Measurements from ENCODE around the gene DGKQ.

Gene DGKQ

DNA sequence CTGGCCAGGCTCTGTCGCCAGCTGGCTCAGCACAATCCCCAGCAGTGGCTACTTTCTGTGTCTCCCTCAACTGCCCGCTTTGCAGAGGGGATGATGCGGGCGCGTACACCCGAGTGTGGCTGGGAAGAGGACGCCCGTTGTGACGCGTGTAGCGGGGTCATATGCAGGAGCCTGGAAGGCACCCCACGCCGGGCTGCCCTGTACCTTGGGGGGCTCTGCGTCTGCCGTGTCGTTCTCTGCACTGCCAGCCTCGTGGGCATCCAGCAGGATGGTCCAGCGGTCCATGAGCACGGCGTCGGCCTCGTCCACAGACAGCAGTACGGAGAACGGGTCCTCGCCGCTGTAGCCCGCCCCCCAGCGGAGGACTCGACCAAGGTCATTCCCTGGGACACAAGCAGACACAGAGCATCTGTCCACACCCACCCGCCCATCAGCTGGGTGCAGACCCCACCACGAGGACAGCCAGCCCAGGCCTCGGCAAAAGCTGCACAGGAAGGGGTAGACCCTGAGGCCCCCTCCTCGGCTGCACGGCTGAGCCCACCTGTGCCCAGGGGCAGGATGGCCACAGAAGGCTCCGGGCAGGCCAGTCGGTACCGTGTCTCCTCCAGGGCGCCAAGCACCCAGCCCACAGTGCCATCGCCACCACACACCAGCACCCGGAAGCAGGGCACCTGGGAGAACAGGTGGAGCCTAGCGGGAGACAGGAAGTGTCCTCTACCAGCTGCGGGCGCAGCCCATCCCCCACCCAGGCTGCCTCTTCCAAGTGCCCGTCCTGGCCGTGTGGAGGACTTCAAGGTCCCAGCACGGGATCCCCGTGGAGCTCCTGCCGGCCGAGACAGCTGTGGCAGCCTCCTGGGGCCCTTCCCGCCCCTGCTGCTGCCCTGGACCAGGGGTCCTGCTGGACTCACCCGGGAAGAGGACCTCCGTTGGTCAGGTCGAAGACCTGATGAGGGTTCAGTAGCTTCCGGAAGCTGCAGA lies 10.8 kb downstream of the DGKQ start:
- H4K8ac ChIP-seq (ENCODE audit: low read length), result no peak overlapping the region
- H2BK12ac ChIP-seq (ENCODE audit: low read length in 2 of 2), result no peak overlapping the region
- DNase-seq, result no peak
- H3K79me1 ChIP-seq (replicated peaks; ENCODE audit: low read length, poor library complexity, severe bottlenecking), result no peaks in the 10 kb centered on the region
- no peak overlapping the region for H3K27ac ChIP-seq (ENCODE audit: low read length, poor library complexity, severe bottlenecking)
- no peak overlapping the region for H2AK5ac ChIP-seq (ENCODE audit: low read length, severe bottlenecking)
- H3K36me3 ChIP-seq (ENCODE audit: control insufficient read depth in 1 of 2, insufficient read depth in 2 of 2, low read depth in 1 of 2, low read length in 2 of 2), result peaks cover 75 to 100% of the 10 kb centered on the region in 2 experiments
- no peak overlapping the region for H3K14ac ChIP-seq (ENCODE audit: low read length in 2 of 2)
- no peak overlapping the region for H3K4ac ChIP-seq (ENCODE audit: low read depth in 1 of 2, low read length in 2 of 2)
- no peak overlapping the region for H3K9ac ChIP-seq (ENCODE audit: low read length)
- no peak overlapping the region for H2BK15ac ChIP-seq (ENCODE audit: low read depth, poor library complexity, severe bottlenecking)
- H3K27me3 ChIP-seq (ENCODE audit: control insufficient read depth in 1 of 2, insufficient read depth in 1 of 2, low read length in 2 of 2), result no peaks in the 10 kb centered on the region
- no peak overlapping the region for H2BK5ac ChIP-seq (ENCODE audit: low read depth, low read length, poor library complexity, severe bottlenecking)
- no peak overlapping the region for H3K18ac ChIP-seq (ENCODE audit: low read depth in 1 of 2, low read length in 2 of 2)
- H3K23ac ChIP-seq (ENCODE audit: low read length in 2 of 2), result no peak overlapping the region
- no peaks in the 10 kb centered on the region for H3K9me3 ChIP-seq (ENCODE audit: control insufficient read depth, low read length)
- H2AFZ ChIP-seq (ENCODE audit: low read depth, low read length), result no peak overlapping the region
- peaks cover 15% of the 10 kb centered on the region for H3K4me1 ChIP-seq (ENCODE audit: control insufficient read depth, insufficient read depth, low read depth, low read length)
- H2BK120ac ChIP-seq (ENCODE audit: low read depth, low read length), result no peak overlapping the region
- H3K4me3 ChIP-seq (ENCODE audit: insufficient read depth in 1 of 2, low read depth in 1 of 2, low read length in 2 of 2), result no peak overlapping the region
- WGBS, result 96% methylated on average over 54 of the region's 54 CpGs
- no peak overlapping the region for H3K4me2 ChIP-seq (ENCODE audit: low read length, poor library complexity, severe bottlenecking)
- H4K91ac ChIP-seq (ENCODE audit: low read length), result no peak overlapping the region

DNA sequence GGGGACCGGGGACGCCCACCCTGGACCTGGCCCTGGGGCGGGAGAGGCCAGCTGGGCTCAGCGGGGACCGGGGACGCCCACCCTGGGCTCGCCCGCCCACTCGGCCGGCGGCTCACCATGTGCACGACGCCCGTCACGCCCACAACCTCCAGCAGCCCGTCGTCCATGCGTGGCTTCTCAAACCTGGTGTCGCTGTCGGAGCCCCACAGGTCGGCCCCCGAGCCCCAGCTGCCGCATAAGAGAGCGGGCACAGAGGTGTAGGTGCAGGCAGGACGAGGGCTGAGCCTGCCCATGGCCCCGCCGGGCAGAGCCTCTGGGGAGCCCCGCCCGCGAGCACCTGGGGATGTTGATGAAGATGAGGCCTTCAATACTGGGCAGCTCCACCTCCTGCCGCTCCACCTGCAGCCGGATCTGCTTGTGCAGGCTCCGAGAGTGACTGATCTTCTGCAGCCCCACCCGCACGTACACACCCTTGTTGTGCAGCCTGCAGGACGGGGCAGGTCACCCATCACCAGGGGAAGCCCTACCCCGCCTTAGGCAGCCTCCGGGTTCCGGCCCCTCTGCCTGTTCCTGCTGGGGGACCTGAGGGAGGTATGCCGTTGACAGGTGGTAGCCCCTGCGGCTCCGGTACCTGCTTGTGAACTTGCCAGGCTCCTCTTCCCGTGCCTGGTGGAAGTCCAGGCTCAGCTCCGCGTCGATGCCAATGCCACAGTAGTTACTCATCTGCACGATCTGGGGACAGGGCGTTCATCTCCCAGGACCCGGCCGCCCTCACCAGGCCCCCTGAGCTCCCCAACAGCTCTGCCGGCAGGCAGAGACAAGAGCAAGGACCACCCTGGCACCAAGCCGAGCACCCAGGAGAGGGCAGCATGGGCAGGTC lies 11.8 kb downstream of the DGKQ start:
- Histone ChIP-seq H2BK5ac (ENCODE audit: low read depth, low read length, poor library complexity, severe bottlenecking) (no peak overlapping the region), H3K4me1 (ENCODE audit: control insufficient read depth, insufficient read depth, low read depth, low read length) (peaks cover 11% of the 10 kb centered on the region), H3K4me3 (ENCODE audit: insufficient read depth in 1 of 2, low read depth in 1 of 2, low read length in 2 of 2) (no peak overlapping the region), H3K4me2 (ENCODE audit: low read length, poor library complexity, severe bottlenecking) (no peak overlapping the region), H2AK5ac (ENCODE audit: low read length, severe bottlenecking) (no peak overlapping the region), H3K27me3 (ENCODE audit: control insufficient read depth in 1 of 2, insufficient read depth in 1 of 2, low read length in 2 of 2) (no peaks in the 10 kb centered on the region), H2BK120ac (ENCODE audit: low read depth, low read length) (no peak overlapping the region), H3K79me1 (replicated peaks; ENCODE audit: low read length, poor library complexity, severe bottlenecking) (no peaks in the 10 kb centered on the region), H3K14ac (ENCODE audit: low read length in 2 of 2) (no peak overlapping the region), H3K36me3 (ENCODE audit: control insufficient read depth in 1 of 2, insufficient read depth in 2 of 2, low read depth in 1 of 2, low read length in 2 of 2) (peaks cover 71 to 99% of the 10 kb centered on the region in 2 experiments), H3K4ac (ENCODE audit: low read depth in 1 of 2, low read length in 2 of 2) (no peak overlapping the region), H4K8ac (ENCODE audit: low read length) (no peak overlapping the region), H3K9ac (ENCODE audit: low read length) (no peak overlapping the region), H2BK15ac (ENCODE audit: low read depth, poor library complexity, severe bottlenecking) (no peak overlapping the region), H4K91ac (ENCODE audit: low read length) (no peak overlapping the region), H2BK12ac (ENCODE audit: low read length in 2 of 2) (no peak overlapping the region), H3K9me3 (ENCODE audit: control insufficient read depth, low read length) (no peaks in the 10 kb centered on the region), H3K27ac (ENCODE audit: low read length, poor library complexity, severe bottlenecking) (no peak overlapping the region), H3K18ac (ENCODE audit: low read depth in 1 of 2, low read length in 2 of 2) (no peak overlapping the region), H3K23ac (ENCODE audit: low read length in 2 of 2) (no peak overlapping the region), H2AFZ (ENCODE audit: low read depth, low read length) (no peak overlapping the region)
- DNase-seq, result no peak
- 94% methylated on average over 45 of the region's 52 CpGs for WGBS

DNA sequence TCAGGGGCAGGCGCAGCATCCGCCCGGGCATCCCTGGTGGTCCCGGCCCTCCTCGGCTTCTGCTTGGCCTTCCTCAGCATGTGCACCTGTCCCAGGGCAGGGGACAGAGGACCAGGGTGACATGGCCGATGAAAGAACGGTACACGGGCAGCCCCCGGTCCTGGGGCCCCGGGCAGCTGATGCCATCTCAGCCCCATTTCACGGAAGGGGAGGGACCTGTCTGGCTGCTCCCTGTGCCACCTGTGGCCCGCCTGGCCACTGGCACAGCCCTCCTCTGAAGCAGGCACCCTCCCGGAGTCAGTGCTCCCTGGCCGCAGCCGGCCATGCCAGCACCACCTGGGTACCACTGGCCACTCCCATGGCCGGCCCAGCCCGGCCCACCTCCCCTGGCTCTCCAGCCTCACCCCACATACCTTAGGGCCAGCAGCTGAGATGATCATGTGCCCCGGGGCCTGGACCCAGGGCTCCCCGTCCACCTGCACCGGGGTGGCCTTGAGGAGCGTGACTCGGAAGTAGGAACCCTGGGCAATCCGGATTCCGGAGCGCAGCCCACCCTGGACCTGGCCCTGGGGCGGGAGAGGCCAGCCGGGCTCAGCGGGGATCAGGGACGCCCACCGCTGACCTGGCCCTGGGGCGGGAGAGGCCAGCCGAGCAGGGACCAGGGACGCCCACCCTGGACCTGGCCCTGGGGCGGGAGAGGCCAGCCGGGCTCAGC lies 12.6 kb downstream of the DGKQ start:
- Histone ChIP-seq H3K79me1 (replicated peaks; ENCODE audit: low read length, poor library complexity, severe bottlenecking) (no peaks in the 10 kb centered on the region), H3K14ac (ENCODE audit: low read length in 2 of 2) (no peak overlapping the region), H3K27ac (ENCODE audit: low read length, poor library complexity, severe bottlenecking) (no peak overlapping the region), H2AK5ac (ENCODE audit: low read length, severe bottlenecking) (no peak overlapping the region), H3K4me2 (ENCODE audit: low read length, poor library complexity, severe bottlenecking) (no peak overlapping the region), H3K9me3 (ENCODE audit: control insufficient read depth, low read length) (no peaks in the 10 kb centered on the region), H3K4me3 (ENCODE audit: insufficient read depth in 1 of 2, low read depth in 1 of 2, low read length in 2 of 2) (no peak overlapping the region), H2BK15ac (ENCODE audit: low read depth, poor library complexity, severe bottlenecking) (no peak overlapping the region), H3K27me3 (ENCODE audit: control insufficient read depth in 1 of 2, insufficient read depth in 1 of 2, low read length in 2 of 2) (no peaks in the 10 kb centered on the region), H4K8ac (ENCODE audit: low read length) (no peak overlapping the region), H2AFZ (ENCODE audit: low read depth, low read length) (no peak overlapping the region), H2BK5ac (ENCODE audit: low read depth, low read length, poor library complexity, severe bottlenecking) (no peak overlapping the region), H4K91ac (ENCODE audit: low read length) (no peak overlapping the region), H3K36me3 (ENCODE audit: control insufficient read depth in 1 of 2, insufficient read depth in 2 of 2, low read depth in 1 of 2, low read length in 2 of 2) (peaks cover 63 to 96% of the 10 kb centered on the region in 2 experiments), H3K23ac (ENCODE audit: low read length in 2 of 2) (no peak overlapping the region), H3K18ac (ENCODE audit: low read depth in 1 of 2, low read length in 2 of 2) (no peak overlapping the region), H3K4me1 (ENCODE audit: control insufficient read depth, insufficient read depth, low read depth, low read length) (peaks cover 11% of the 10 kb centered on the region), H3K9ac (ENCODE audit: low read length) (no peak overlapping the region), H2BK120ac (ENCODE audit: low read depth, low read length) (no peak overlapping the region), H2BK12ac (ENCODE audit: low read length in 2 of 2) (no peak overlapping the region), H3K4ac (ENCODE audit: low read depth in 1 of 2, low read length in 2 of 2) (no peak overlapping the region)
- WGBS, result 96% methylated on average over 35 of the region's 35 CpGs
- DNase-seq, result no peak
